A549 treated with DMSO at 1 μM for 4 hours (cell line): Measurements from ENCODE around the gene ACTL6B. TPM values are rescaled to one million over a fixed set of nuclear protein-coding genes. Genes with fewer than 3 reads are reported as not detected.

ENCODE experiments used
- total RNA-seq: library from RNA; stranded (reverse); fragments of 200-300 nt; extraction: Qiagen RNA extraction; gene quantifications from 5 replicates; pipeline ENCODE4 v1.2.3, GENCODE V29; 2022; ENCODE audit warnings: low read depth

The ACTL6B gene
- total RNA-seq, result not detected in 5 replicates

GRCh38 chr7:100655908-100656674, at the start of gene ACTL6B:
ACTL6B (minus strand) TSS chr7:100656448; CDS start chr7:100656354, 94 bp downstream.

GRCh38 chr7:100694098-100694745, 38.0 kb upstream of the ACTL6B start, which contains the start of gene GIGYF1:
GIGYF1 (minus strand) TSS chr7:100694250; CDS start chr7:100688238, 6,012 bp downstream.

GRCh38 chr7:100673302-100673941, 17.2 kb upstream of the ACTL6B start, which contains the start of gene GNB2:
GNB2 (plus strand) TSS chr7:100673740; CDS start chr7:100676266, 2,526 bp downstream.

GRCh38 chr7:100641463-100641859, 14.8 kb downstream of the ACTL6B start, which contains the start of gene TFR2:
TFR2 (minus strand) TSS chr7:100641552; CDS start chr7:100641509, 43 bp downstream.

GRCh38 chr7:100611983-100612729, 44.1 kb downstream of the ACTL6B start, which contains the start of gene MOSPD3:
MOSPD3 (plus strand) TSS chr7:100612540; CDS start chr7:100612792, 252 bp downstream.

Other genes with a start within 250 kb of the ACTL6B start
- 1.2 to 1.8 TPM (median 1.5 TPM) in 5 replicates for gene ZCWPW1, start 227.7 kb downstream of the ACTL6B start, total RNA-seq
- 39.3 to 50.6 TPM (median 43.3 TPM) in 5 replicates for gene MEPCE, start 226.6 kb downstream of the ACTL6B start, total RNA-seq
- 27.7 to 53.3 TPM (median 48.9 TPM) in 5 replicates for gene PPP1R35, start 220.0 kb downstream of the ACTL6B start, total RNA-seq
- 0.45 to 0.90 TPM (median 0.75 TPM) in 4 of 5 replicates, not detected in the other for gene SPACDR, start 192.2 kb downstream of the ACTL6B start, total RNA-seq
- 27.0 to 38.4 TPM (median 33.2 TPM) in 5 replicates for gene TSC22D4, start 177.2 kb downstream of the ACTL6B start, total RNA-seq
- 0.52 to 1.1 TPM (median 0.85 TPM) in 5 replicates for gene NYAP1, start 172.5 kb downstream of the ACTL6B start, total RNA-seq
- gene AGFG2, start 117.2 kb downstream of the ACTL6B start, total RNA-seq, result 8.5 to 16.0 TPM (median 12.5 TPM) in 5 replicates
- gene SAP25, start 82.5 kb downstream of the ACTL6B start, total RNA-seq, result 0.28 to 0.88 TPM (median 0.68 TPM) in 4 of 5 replicates, not detected in the other
- 12.9 to 16.1 TPM (median 14.0 TPM) in 5 replicates for gene LRCH4, start 70.3 kb downstream of the ACTL6B start, total RNA-seq
- gene FBXO24, start 70.1 kb downstream of the ACTL6B start, total RNA-seq, result 0.12 to 0.24 TPM (median 0.22 TPM) in 5 replicates
- 4.9 to 11.2 TPM (median 8.6 TPM) in 5 replicates for gene PCOLCE, start 54.1 kb downstream of the ACTL6B start, total RNA-seq
- gene MOSPD3, start 43.9 kb downstream of the ACTL6B start, total RNA-seq, result 17.2 to 20.3 TPM (median 18.1 TPM) in 5 replicates
- gene TFR2, start 14.9 kb downstream of the ACTL6B start, total RNA-seq, result 2.3 to 3.1 TPM (median 2.6 TPM) in 5 replicates
- gene GNB2, start 17.3 kb upstream of the ACTL6B start, total RNA-seq, result 196 to 273 TPM (median 234 TPM) in 5 replicates
- 15.2 to 24.0 TPM (median 19.9 TPM) in 5 replicates for gene GIGYF1, start 37.8 kb upstream of the ACTL6B start, total RNA-seq
- gene POP7, start 49.7 kb upstream of the ACTL6B start, total RNA-seq, result 73.4 to 102 TPM (median 92.0 TPM) in 5 replicates
- 0.07 to 0.09 TPM in 2 of 5 replicates, not detected in the others for gene EPO, start 64.0 kb upstream of the ACTL6B start, total RNA-seq
- not detected in 5 replicates for gene ZAN, start 77.1 kb upstream of the ACTL6B start, total RNA-seq
- gene EPHB4, start 171.1 kb upstream of the ACTL6B start, total RNA-seq, result 34.2 to 45.6 TPM (median 41.5 TPM) in 5 replicates
- gene SLC12A9, start 196.3 kb upstream of the ACTL6B start, total RNA-seq, result 14.0 to 16.5 TPM (median 14.7 TPM) in 5 replicates
- 46.1 to 61.3 TPM (median 52.0 TPM) in 5 replicates for gene TRIP6, start 210.9 kb upstream of the ACTL6B start, total RNA-seq
- gene SRRT, start 218.7 kb upstream of the ACTL6B start, total RNA-seq, result 112 to 151 TPM (median 144 TPM) in 5 replicates
- 2.9 to 5.7 TPM (median 5.0 TPM) in 5 replicates for gene UFSP1, start 233.3 kb upstream of the ACTL6B start, total RNA-seq
- gene ACHE, start 239.4 kb upstream of the ACTL6B start, total RNA-seq, result 1.4 to 2.5 TPM (median 1.8 TPM) in 5 replicates